DND-41 (cell line): ENCODE results near the gene ZMIZ2.
"Not testable (repeated sequence)": the region's sequence is repeated elsewhere in the genome, so short reads cannot be mapped to it uniquely, and the experiment has no call there.

Experiments used
- CTCF ChIP-seq: IDR thresholded peaks from 2 replicates; pipeline ENCODE4 v1.5.1; 2012; ENCODE audit warnings: borderline replicate concordance, low read length, moderate library complexity, mild to moderate bottlenecking; ENCODE audit not compliant: poor library complexity, severe bottlenecking; ENCODE audit errors: extremely low read depth
- EZH2 ChIP-seq: IDR thresholded peaks from 3 replicates; pipeline ENCODE4 v1.6.1; 2012; ENCODE audit warnings: borderline replicate concordance, low read depth, mild to moderate bottlenecking, moderate library complexity, low read length, inconsistent platforms; ENCODE audit not compliant: severe bottlenecking

DNA sequence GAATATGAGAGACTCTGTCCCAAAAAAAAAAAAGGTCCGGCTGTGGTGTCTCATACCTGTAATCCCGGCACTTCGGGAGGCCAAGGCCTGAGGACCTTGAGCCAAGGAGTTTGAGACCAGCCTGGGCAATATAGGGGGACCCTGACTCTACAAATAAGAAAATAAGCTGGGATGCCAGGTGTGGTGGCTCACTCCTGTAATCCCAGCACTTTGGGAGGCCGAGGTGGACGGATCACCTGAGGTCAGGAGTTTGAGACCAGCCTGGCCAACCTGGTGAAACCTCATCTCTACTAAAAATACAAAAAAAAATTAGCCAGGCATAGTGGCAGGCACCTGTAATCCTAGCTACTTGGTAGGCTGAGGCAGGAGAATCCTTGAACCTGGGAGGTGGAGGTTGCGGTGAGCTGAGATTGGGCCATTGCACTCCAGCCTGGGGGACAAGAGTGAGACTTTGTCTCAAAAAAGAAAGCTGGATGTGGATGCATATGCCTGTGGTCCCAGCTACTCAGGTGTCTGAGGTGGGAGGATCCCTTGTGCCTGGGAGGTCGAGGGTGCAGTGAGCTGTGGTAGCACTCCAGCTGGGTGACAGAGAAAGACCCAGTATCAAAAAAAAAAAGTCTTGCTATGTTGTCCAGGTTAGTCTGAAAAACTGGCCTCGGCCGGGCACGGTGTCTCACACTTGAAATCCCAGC, 55.3 kb downstream of the ZMIZ2 start:
- not testable (repeated sequence) for TF ChIP-seq CTCF, EZH2
